ENCODE data around the gene ETNK1.

Gene ETNK1

DNA sequence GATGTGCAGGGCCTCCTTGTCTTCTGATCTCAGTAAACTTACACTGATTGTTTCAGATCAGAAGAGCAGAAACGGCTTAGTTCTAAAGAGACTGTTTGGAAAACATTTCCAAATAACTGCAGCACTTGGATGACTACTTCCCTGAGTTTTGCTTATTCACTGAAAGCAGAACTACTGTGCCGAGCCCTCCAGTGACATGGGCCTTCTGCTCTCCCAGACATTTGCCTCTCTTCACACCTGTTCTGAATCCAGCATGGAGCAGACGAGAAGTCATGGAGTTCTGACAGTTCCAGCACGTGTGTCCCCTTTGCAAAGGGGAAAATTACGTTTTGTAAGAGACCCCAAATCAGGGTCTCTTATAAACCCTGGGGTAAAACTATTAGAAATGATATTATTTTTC lies 31.4 kb downstream of the ETNK1 start:
- H3K9ac ChIP-seq (ENCODE audit: low read length) = no peak overlapping the region
- H4K20me1 ChIP-seq (ENCODE audit: insufficient read depth, low read length) = peaks cover 28% of the 10 kb centered on the region
- no peak overlapping the region for H3K4me2 ChIP-seq (ENCODE audit: low read length)
- no peak overlapping the region for H2AFZ ChIP-seq (ENCODE audit: low read depth, low read length)
- H3K27ac ChIP-seq (ENCODE audit: low read length) = no peak overlapping the region
- H3K9me3 ChIP-seq (ENCODE audit: insufficient read depth, low read length) = no peaks in the 10 kb centered on the region
- peaks cover 16% of the 10 kb centered on the region for H3K36me3 ChIP-seq (replicated peaks; ENCODE audit: low read depth, low read length)
- H3K79me2 ChIP-seq (ENCODE audit: low read length) = peaks cover 31% of the 10 kb centered on the region
- no peaks in the 10 kb centered on the region for H3K27me3 ChIP-seq (ENCODE audit: low read depth, low read length)
- no peak overlapping the region for H3K4me3 ChIP-seq (ENCODE audit: low read length)
- peaks cover 10% of the 10 kb centered on the region for H3K4me1 ChIP-seq (ENCODE audit: low read length)
- TF ChIP-seq, protein P1, sequence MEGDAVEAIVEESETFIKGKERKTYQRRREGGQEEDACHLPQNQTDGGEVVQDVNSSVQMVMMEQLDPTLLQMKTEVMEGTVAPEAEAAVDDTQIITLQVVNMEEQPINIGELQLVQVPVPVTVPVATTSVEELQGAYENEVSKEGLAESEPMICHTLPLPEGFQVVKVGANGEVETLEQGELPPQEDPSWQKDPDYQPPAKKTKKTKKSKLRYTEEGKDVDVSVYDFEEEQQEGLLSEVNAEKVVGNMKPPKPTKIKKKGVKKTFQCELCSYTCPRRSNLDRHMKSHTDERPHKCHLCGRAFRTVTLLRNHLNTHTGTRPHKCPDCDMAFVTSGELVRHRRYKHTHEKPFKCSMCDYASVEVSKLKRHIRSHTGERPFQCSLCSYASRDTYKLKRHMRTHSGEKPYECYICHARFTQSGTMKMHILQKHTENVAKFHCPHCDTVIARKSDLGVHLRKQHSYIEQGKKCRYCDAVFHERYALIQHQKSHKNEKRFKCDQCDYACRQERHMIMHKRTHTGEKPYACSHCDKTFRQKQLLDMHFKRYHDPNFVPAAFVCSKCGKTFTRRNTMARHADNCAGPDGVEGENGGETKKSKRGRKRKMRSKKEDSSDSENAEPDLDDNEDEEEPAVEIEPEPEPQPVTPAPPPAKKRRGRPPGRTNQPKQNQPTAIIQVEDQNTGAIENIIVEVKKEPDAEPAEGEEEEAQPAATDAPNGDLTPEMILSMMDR (IDR thresholded peaks at IDR 0.05; ENCODE audit: low read depth, low read length) = no peak
- TF ChIP-seq EZH2phosphoT487 (IDR thresholded peaks at IDR 0.05; ENCODE audit: low read depth) = no peak

DNA sequence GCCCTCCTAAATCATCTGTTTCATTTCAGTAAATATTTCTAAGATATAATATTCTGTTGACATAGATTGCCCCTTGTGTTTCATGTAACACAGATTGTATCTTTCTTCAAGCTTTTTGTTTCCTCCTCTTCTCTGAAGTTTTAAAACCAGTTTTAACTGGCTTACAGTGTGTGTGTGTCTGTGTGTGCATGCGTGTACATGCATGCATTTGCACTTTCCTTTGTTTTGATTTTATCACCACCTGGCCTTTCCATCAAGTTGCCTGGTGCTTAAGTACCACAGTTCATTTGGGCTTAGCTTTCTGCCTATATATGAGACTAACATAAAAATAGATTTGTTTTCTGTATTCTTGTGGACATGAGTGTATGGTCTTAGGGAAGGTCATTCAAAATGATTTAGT lies 31.9 kb downstream of the ETNK1 start:
- no peak overlapping the region for H3K9ac ChIP-seq (ENCODE audit: low read length)
- H3K4me2 ChIP-seq (ENCODE audit: low read length) = no peak overlapping the region
- peaks cover 10% of the 10 kb centered on the region for H3K4me1 ChIP-seq (ENCODE audit: low read length)
- no peaks in the 10 kb centered on the region for H3K27me3 ChIP-seq (ENCODE audit: low read depth, low read length)
- H4K20me1 ChIP-seq (ENCODE audit: insufficient read depth, low read length) = peaks cover 26% of the 10 kb centered on the region
- H3K27ac ChIP-seq (ENCODE audit: low read length) = no peak overlapping the region
- H3K36me3 ChIP-seq (replicated peaks; ENCODE audit: low read depth, low read length) = peaks cover 16% of the 10 kb centered on the region
- peaks cover 29% of the 10 kb centered on the region for H3K79me2 ChIP-seq (ENCODE audit: low read length)
- TF ChIP-seq, protein P1 (IDR thresholded peaks at IDR 0.05; ENCODE audit: low read depth, low read length) = no peak
- no peak for TF ChIP-seq EZH2phosphoT487 (IDR thresholded peaks at IDR 0.05; ENCODE audit: low read depth)
- no peak overlapping the region for H3K4me3 ChIP-seq (ENCODE audit: low read length)
- no peak overlapping the region for H2AFZ ChIP-seq (ENCODE audit: low read depth, low read length)
- no peaks in the 10 kb centered on the region for H3K9me3 ChIP-seq (ENCODE audit: insufficient read depth, low read length)

DNA sequence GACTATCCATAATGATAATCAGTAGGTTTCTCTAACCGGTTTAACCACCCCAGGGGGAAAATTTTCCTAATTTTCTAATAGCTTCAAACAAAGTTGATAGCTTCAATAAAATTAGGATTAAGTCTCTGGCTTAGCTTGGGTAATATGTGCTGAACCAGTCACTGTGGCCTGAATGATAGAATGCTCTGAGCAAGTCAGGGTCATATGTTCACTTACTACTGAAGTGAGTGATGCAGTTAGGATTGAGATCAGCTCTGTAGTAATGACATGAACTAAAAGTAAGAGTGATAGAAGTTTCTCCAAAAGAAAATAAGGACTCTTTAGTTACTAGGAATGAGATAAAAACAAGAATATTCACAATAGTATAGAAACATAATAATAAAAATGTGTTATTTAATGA lies 32.6 kb downstream of the ETNK1 start:
- Histone ChIP-seq H3K27ac (ENCODE audit: low read length) (no peak overlapping the region), H3K9me3 (ENCODE audit: insufficient read depth, low read length) (no peaks in the 10 kb centered on the region), H4K20me1 (ENCODE audit: insufficient read depth, low read length) (peaks cover 19% of the 10 kb centered on the region), H3K4me3 (ENCODE audit: low read length) (no peak overlapping the region), H3K4me2 (ENCODE audit: low read length) (no peak overlapping the region), H3K4me1 (ENCODE audit: low read length) (peaks cover 9% of the 10 kb centered on the region), H2AFZ (ENCODE audit: low read depth, low read length) (no peak overlapping the region), H3K79me2 (ENCODE audit: low read length) (peaks cover 23% of the 10 kb centered on the region), H3K9ac (ENCODE audit: low read length) (no peak overlapping the region), H3K36me3 (replicated peaks; ENCODE audit: low read depth, low read length) (peaks cover 12% of the 10 kb centered on the region), H3K27me3 (ENCODE audit: low read depth, low read length) (no peaks in the 10 kb centered on the region)
- TF ChIP-seq, protein P1 (IDR thresholded peaks at IDR 0.05; ENCODE audit: low read depth, low read length) = no peak
- TF ChIP-seq EZH2phosphoT487 (IDR thresholded peaks at IDR 0.05; ENCODE audit: low read depth) = no peak

DNA sequence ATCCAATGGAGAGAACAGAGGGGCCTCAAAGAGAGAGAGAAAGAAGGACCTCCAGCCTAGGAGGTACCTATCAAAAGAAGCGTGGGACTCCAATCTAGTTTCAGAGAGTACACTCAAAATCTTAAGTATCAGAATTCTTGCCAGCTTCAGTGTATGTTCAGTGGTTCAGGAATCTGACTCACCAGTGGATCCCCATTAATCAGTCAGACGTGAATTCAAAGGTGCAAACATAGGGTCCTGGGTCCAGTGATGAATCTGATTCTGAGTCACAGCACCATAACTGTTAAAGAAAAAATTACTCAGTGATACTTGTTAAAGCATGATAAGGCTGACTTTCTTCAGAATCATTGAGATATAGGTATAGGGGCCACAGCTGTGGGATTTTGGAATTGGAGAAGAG lies 33.2 kb downstream of the ETNK1 start:
- Histone ChIP-seq H2AFZ (ENCODE audit: low read depth, low read length) (no peak overlapping the region), H3K4me3 (ENCODE audit: low read length) (no peak overlapping the region), H3K9me3 (ENCODE audit: insufficient read depth, low read length) (no peaks in the 10 kb centered on the region), H3K27ac (ENCODE audit: low read length) (no peak overlapping the region), H3K36me3 (replicated peaks; ENCODE audit: low read depth, low read length) (peaks cover 13% of the 10 kb centered on the region), H3K27me3 (ENCODE audit: low read depth, low read length) (no peaks in the 10 kb centered on the region), H3K4me2 (ENCODE audit: low read length) (no peak overlapping the region), H3K4me1 (ENCODE audit: low read length) (peaks cover 2% of the 10 kb centered on the region), H3K9ac (ENCODE audit: low read length) (no peak overlapping the region), H4K20me1 (ENCODE audit: insufficient read depth, low read length) (peaks cover 12% of the 10 kb centered on the region), H3K79me2 (ENCODE audit: low read length) (peaks cover 16% of the 10 kb centered on the region)
- TF ChIP-seq, protein P1 (IDR thresholded peaks at IDR 0.05; ENCODE audit: low read depth, low read length) = no peak
- no peak for TF ChIP-seq EZH2phosphoT487 (IDR thresholded peaks at IDR 0.05; ENCODE audit: low read depth)

All from OCI-LY3 (cell line).